AG08395 (cell line): ENCODE measurements around the gene XPNPEP1.
A peak's percentile ranks its signal among the peaks of the same experiment; 100 is the strongest.

Experiments used
- DNase-seq: peaks from one replicate; pipeline ENCODE4 v3.0.0; 2012; ENCODE audit warnings: mixed read lengths, low spot score

XPNPEP1 gene

DNA sequence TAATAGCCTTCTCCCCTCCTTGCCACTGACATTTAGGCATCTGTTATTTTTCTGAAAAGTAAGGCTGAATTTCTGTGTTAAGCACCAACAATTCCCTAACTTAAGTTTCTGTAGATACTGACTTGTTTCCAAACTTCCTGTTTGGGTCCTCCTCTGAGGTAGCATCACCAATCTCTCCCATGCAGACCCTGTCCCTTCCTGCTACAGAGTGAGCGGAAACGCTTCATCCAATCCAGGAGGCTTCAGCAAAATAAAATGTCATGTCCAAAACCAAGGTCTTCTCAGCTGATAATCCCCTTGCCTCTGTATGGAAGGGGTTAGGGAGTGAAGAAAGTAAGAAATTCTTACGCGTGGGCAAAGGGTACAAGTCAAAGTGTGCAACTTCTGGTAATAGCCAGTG is 29.9 kb downstream of the XPNPEP1 start:
- no peak for DNase-seq

DNA sequence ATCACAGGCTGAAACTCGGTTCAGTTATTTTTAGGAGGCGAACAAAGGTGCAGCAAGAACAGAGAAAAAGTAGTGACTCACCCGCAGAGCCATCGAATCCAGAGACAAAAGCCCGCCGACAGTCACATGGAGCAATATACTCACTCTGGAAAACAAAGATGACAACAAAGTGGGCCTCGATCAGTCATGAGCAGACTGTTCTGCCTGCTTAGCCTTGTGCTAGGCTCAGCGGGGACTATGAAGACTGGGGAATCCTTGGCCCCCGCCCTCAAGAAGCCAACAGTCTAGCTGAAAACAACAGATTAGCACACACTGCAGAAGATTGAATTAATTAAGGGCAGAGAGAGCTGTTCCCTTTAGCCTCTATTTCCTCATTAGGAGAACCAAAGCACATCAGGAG is 30.4 kb downstream of the XPNPEP1 start:
- DNase-seq, result no peak

DNA sequence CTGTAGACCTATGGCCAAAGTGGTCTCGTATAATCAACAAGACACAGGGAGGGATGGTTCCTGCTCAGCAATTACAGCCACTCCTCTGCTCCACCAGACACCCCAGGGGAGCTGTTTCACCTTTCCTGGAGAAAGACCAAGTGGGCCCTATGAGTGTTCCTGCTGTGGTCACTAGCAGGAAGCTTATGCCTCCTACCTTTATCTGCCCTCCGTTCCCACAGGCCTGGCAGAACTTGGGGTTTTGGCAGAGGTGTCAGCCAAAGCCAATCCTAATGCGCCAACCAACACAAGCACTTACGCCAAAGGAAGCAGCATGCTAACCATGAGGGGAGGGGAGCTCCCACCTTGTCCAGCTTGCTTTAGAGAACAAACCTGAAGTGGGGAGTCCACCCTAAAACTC is 31.2 kb downstream of the XPNPEP1 start:
- DNase-seq, result no peak

DNA sequence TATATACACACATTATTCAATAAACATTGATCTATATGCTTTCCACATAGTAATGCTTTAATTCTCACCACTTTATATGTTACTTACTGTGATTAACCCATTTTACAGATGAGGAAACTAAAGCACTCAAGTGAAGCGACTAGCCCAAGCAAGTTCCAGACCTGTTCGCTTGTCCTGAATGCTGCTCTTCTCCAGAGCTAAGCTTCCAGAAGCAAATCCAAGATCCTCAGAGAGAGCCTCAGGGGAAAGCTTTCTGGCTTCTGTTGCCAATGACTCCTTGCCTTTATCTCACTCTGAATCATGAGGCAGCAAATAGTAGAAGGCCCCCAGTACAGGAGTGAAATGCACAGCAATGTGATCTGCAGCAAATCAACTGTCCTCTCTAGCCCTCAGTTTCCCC is 32.2 kb downstream of the XPNPEP1 start:
- DNase-seq, result no peak

- DNase-seq, result peak; percentile 59
Observed at GRCh38 chr10:109889867-109890266, 33.4 kb downstream of the XPNPEP1 start.

DNA sequence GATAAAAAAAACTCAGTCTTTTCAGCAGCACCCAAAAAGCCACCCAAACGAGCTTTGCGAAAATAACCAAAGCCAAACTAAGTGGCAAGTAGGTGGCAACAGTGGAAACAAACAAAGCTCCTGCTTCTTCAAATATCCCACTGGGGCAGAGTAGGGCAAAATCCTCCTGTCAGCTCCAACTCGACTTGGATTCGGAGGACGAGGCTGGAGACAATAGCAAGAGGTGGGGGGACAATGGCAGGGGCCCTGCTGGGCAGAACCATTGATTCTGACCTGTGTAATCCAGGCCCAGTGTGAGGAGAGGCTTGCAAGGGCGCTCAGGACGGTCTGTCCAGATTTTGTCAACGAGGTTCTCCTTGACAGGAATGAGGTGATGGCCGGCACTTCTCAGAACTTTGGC is 35.5 kb downstream of the XPNPEP1 start:
- DNase-seq, result no peak

DNA sequence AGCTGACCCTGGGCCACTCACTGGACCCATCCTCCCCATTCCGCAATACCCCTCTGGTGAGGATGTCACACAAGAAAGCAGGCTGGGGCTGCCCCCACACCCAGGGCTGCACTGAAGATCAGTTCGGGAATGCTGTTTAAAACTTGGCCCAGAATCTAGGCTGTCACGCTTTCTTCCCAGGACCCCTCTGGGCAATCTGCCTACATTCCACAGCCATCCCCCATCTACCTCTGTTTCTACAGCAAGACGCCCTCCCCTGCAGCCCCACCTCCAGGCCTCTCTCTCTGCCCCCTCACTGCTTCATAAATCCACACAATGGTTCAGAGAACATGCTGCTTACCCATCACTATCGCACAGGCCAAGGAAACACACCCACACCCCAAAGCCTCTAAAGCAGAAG is 36.1 kb downstream of the XPNPEP1 start:
- no peak for DNase-seq

DNA sequence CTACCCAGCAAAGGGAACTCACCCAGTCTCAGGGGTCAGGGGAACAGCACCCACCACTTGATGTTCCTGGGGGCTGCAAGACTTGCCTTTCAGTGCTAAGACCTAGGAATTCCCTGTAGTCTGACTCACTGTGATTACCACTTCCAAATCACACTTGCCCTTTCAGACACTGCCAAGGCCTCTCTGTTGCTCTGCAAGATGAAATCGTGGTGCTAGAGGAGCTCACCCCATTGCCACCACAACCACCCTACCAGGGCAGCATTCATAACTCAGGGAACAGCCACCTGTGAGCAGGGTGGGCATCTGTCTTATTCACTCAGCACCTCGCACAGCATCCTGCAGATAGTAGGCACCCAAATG is 36.5 kb downstream of the XPNPEP1 start:
- no peak for DNase-seq

- DNase-seq, result no peak
Observed at GRCh38 chr10:109886037-109886780, 37.1 kb downstream of the XPNPEP1 start.

GRCh38 chr10:109883859-109884771 is 39.2 kb downstream of the XPNPEP1 start:
- DNase-seq, result peak; percentile 94

DNA sequence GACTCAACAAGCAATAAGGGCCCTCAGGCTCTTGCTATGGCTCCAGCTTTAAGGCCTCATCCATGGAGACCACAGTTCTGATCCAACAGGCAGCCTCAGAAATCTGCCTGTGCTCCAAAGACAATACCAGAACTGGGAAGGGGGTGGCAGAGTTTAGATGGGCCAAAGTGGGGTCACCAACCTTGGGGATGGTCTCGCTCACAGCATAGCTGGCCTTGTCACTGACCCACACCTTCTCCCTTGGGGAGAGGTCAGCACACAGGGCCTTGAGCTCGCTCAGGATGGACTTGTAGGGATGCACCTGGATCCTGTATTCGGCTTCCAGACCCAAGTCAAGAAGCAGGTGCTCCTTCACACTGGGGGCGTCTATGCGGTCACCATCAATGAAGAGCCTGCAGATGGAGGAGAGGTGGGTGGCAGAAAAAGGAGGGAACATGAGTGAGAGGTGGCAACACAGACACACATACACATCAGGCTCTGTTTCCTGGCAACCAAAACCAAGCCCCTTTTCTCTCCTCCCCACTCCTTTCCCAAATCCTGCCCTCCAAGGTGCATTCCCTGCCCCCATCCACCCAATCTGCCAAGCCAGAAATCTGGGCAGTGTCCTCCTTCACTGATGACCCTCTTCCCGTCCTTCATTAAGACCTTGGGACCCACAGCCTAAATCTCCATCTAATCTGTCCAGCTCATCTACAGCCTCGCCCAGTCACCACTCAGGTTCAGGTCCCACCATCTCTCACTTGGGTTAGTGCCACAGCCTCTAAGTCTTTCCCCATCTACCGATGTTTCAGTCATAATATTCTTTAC is 40.9 kb downstream of the XPNPEP1 start:
- no peak for DNase-seq

DNA sequence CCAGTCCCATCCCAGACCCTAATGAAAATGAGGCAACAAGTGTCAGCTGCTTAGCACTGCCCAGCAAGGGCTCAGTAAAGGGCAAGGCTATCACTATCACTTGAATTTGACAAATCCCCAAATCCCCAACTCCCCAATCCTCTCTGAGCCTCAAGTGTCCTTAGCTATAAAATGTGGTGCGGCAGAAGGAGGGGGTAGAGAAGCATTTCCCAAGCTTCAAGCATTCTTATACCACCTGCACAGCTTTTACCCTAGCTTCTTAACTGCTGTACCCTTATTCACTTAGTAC is 41.6 kb downstream of the XPNPEP1 start:
- no peak for DNase-seq

DNA sequence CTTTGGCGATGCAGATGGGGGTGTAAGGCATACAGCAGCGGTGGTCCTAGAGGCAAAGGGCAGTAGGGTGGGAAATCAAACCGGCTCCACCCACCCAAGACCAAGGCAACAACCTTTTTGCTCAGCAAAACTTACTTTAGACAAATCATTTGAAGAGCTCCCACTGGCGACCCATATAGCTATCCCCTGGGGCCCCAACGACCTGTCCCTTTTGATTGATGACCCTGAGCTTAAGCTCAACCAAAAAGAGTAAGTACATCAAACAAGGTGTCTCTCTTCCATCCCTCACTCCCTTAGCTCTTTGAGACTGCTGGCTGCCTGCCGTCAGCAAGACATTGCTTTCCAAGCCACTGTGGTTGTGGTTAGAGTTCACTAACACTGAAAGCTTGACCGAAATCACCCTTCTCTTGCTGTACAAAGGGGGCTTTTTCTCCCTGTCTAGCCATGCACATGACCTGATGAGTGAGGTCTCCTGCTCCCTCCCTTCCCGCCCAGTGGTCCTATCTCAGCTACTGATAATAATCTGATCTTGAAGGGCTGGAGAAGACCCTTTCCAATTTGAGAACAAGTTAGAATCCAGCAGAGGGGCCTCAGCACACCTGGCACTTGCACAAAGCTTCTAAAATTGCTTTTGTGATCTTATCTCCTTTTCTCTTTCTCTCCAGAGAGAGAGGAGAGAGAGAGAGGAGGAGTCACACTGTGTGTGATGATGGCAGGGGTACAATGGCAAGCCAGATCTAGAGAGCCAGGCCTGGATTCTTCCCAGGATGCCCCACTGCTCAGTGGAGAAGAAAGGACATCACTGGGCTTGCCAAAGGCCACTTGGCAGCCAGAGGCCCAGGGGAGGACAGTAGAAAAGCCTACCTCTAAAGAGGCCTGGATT is 42.2 kb downstream of the XPNPEP1 start:
- no peak for DNase-seq

DNA sequence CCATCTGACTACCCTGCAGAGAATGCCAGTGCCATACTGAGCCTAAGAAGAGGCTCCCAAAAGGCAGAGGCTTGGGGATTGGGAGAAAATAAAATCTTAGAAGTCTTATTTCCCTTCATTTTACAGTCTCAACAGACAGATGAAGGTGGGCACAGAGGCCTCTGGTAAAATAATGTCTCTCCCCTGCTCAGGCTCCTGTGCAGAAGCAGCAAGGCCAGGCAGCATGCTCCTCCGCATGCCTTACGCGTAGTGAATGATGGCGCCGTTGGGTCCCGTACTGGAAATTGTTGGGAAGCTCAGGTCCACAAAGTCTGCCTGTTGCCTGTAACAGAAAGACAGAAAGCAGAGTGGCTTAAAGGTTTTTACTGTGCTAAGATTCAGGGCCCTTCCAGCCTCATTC is 45.8 kb downstream of the XPNPEP1 start:
- DNase-seq, result no peak

- DNase-seq, result no peak
Observed at GRCh38 chr10:109875828-109876821, 47.2 kb downstream of the XPNPEP1 start.

- no peak for DNase-seq
Observed at GRCh38 chr10:109875151-109875568, 48.2 kb downstream of the XPNPEP1 start.

GRCh38 chr10:109871476-109871875 is 51.8 kb downstream of the XPNPEP1 start:
- no peak for DNase-seq

DNA sequence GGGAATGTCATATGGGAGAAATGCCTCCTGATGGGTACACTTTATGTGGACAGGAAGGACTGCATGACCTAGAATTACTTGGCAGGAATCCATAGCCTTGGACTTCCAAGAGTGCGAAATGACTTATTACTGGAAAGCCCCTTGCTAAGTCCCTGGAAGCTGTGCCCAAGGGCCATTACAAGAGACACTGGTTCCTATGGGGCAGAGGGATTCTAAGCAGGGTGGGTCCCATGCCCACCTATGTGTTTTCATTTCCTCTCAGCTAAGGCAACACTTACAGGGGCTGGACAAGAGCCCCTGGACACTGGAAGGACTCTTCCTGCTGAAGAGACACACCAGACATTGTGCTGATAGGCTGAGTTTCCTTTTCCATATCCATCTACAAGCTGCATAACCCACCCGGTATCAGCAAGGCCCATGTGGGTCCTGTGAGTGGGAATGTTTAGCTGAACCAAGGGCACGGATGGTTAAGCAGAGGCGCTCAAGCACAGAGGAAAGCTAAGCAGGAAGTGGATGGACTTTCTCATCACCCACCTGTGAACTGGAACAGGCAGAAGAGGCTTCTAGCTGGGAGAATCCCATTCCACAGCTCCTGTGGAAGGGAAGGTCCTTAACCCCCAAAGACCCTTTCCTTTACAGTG is 56.2 kb downstream of the XPNPEP1 start:
- DNase-seq, result no peak

DNA sequence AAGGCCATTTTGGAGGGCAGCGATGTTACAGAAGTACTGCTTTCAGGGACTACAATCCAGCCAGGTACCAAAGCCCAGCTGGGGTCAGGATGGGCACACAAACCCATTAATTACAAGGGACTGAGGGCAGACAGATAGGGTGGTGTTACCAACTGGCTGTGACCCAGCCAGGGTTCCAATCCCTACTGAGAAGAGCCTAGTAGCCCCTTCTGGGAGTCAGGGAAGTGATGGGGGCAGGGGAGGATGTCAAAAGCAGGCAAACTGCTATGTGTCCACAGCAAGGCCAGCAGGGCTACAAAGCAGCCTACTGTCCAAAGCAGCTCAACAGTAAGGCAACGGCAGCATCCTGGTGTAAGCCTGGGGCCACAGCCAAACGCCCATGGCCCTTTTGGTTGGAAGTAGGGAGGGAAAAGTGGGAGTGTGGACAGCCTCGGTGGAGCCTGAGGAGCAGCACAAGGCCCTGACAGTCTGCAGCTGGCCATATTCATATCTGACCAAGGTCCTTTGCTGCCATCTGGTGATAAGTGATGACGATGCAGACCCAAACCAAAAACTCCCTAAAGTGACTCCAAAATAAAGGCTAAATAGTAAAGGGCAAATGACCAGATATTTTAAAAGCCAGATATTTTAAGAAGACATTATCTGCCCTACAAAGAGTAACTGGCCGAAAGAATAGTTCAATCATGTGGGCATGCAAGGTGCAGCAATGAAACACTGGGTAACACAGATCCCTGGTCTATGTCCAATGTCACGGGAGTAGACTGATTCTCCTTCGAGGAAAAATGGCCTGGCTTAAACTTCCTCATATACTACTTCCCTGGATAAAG is 56.9 kb downstream of the XPNPEP1 start:
- peak; percentile 35 for DNase-seq
